HK-2 (cell line): ENCODE data around the gene CADPS.

Experiments used
- DNase-seq: peaks from one replicate; pipeline ENCODE4 v3.0.0-alpha.2; 2018; ENCODE audit not compliant: unreplicated experiment

Gene CADPS

DNA sequence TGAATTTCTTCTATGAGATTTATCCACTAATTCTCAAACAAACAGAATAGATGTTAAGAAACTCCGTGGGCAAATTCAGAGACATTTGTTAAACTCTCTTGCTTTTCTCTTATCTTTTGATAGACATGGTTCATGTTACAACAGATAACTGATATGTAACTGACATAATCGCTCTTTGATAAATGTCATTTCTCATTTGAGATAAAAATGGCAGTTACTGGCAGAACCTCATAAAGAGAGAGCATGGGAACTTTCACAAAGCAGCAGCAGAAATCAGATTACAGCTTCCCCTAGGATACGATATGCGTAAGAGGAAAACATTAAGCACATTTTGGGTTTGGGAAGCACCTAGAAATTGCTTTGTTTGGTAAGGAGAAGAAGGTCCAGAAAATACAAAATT lies 126.1 kb downstream of the CADPS start:
- DNase-seq = no peak

DNA sequence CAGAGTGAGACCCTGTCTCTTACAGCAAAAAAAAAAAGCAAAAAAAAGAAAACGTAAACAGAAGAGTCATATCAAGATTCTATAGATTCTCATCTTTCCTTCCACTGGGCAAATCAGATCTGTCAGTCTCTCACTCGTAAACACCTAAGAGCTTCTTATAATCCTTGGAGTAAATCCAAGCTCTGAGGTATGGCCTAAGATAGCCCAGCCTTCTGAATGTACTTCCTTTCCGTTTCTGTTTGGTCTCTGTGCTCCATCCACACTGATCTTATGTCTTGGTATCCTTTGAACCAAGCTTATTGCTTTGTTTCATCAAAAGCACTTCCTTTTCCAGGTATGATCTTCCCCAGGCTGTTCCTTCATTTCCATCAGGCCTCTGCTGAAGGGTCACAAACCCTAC lies 137.8 kb downstream of the CADPS start:
- DNase-seq = no peak

DNA sequence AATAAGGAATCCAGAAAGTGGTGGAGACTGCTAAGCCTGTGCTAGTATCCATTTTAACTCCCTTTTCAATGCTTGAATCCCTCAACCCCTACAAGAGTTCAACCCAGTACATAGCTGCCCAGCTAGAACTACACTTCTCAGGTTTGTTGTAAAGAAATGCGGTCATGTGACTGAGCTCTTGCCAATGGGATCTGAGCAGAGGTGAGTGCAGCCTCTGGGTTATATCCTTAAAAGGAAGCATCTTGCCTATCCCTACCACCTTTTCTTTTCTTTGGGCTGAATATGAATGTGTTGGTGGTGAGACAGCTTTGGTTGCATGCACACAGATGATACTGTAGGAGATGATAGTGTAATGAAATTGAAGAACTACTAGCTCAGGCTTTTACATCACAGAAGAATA lies 139.7 kb downstream of the CADPS start:
- no peak for DNase-seq

DNA sequence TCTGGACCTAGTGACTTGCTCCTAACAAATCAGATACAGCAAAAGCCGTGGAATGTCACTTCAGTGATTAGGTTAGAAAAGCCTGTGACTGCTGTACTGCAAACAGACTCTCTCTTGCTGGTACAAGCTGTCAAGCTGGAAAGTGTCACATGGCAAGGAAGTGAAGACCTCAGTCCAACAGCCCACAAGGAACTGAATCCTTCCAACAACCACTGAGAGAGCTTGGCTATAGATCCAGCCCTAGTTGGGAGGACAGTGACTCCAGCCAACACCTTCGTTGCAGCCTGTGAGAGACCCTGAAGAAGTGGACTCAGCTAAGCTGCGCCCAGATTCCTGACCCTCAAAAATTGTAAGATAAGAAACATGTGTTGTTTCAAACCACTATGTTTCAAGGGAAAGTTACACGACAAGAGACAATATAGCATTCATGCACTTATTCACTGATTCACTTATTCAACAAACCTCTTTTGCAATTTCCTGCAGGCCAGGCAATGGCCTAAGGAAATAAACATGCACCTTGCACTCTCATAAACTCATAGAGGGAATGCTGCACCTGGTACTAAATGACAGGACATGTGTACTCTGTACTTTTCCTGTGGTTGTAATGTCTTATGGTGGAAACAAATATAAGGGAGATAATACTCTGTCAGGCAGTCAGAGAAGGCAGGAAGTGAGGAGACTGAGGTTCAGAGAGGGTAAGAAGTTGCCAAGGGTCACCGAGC lies 142.9 kb downstream of the CADPS start:
- DNase-seq = no peak

DNA sequence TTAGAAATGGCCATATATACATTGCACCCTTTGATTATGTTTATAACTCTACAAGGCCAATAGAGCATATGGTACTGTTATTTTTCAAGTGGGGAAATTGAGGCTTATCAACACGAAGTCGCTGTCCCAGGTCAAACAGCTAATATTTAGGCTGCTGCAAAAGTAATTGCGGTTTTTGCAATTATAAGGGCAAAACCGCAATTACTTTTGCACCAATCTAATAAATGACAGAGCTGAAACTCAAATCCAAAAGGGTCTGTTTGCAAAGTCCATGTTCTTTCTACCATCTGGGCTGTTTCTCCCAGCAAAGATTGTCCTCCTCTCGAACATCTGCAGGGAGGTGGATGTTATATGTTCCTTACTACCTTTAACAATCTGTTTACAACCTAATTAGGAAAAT lies 147.2 kb downstream of the CADPS start:
- no peak for DNase-seq

DNA sequence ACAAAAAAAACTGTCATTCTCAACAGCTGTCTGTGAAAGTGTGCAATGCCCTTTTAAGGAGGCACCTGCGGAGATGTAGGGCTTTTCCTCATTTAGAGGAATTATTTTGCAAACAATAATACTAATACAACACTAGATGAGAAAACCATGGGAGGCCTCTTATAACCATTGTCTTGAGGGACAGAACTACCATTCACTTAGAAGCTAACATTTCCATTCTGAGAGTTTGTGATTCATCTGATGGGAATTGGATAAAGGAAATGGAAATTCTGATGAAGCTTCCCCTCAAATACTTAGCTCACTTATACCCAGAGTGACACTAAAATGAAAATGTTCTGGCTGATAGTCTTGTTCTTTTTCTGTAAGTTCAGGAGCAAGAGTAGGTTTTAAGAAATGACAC lies 147.7 kb downstream of the CADPS start:
- DNase-seq = no peak

DNA sequence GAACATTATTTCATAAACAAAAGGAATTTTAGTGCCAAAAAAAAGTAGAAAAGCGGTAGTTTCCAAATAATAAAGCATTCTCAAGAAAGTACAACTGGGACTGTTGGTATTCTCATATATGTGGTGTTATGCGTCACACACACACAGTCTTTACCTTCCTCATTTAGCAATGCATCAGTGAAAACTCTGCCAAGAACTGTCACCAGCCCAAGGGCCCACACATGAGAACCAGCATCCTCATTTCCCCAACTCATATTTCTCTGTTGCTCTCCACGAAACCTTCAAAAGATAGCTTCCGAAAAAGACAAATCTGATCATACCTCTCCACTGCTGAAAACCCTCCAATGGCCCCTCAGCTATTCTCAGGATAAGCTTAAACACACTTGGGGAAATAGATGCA lies 150.7 kb downstream of the CADPS start:
- no peak for DNase-seq

DNA sequence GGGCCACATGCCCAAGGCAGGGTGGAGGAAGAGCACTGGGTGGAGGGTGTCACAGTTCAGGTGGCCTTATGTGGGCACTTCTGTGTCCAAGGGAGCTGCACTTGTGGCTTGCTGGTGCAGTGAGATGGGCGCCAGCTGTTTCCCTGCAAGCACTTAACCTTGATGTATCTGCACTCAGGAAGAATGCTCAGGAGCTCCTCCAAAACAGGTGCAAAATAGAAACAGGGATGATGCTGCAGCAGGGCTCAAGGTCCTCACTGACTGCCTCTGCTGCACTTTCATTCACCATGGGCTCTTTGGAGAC lies 151.3 kb downstream of the CADPS start:
- DNase-seq = no peak

DNA sequence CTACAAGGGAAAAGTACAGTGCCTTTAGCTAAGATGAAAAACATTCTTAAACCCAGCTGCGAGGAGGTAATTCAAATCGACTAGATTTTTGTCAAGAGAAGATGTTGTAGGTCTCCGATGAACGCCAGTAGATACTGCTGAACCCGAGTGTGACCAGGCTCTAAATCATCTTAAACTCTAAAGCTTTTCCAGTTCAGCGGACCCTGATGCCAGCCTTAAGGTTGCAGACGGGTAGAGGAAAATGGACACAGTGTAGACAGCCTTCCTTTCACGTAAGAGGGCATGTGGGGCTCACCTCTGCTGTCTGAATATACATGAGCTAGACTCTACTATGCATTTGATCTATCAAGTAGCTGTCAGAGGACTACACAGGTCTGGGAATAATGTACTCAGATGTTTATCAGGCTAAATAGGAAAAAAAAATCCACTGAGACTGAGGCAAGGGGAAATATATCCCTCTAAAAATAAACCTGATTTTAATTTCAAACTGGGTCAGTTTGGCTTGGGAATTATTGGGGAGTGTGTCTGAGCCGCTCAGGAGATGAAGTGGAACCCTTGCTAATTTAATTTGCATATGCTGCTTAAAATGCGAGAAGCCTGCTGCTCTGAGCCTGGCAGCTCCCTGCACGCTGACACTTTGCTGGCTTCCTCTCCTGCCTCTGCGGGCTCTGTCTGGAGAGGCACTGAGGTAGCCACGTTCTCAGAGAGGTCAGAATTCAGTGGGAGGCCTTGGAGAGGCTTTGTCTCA lies 151.9 kb downstream of the CADPS start:
- DNase-seq = no peak

DNA sequence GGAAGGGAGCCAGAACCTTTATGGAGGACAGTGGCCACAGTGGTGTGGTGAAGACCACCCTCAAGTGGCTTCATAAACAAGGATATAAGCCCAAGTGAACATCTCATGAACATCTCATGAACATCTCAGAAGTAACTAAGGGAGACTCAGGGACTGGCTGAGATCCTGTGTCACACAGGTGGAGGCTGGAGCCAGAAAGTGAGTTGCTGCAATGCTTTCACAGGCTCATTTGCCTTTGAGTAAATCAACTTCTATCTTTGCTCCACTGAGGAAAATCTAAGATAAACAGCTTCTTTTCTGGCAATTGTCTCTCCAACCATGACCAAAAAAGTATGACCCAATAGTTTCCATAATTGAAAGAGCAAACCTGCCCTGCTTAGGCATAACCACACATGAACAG lies 152.9 kb downstream of the CADPS start:
- DNase-seq = no peak

DNA sequence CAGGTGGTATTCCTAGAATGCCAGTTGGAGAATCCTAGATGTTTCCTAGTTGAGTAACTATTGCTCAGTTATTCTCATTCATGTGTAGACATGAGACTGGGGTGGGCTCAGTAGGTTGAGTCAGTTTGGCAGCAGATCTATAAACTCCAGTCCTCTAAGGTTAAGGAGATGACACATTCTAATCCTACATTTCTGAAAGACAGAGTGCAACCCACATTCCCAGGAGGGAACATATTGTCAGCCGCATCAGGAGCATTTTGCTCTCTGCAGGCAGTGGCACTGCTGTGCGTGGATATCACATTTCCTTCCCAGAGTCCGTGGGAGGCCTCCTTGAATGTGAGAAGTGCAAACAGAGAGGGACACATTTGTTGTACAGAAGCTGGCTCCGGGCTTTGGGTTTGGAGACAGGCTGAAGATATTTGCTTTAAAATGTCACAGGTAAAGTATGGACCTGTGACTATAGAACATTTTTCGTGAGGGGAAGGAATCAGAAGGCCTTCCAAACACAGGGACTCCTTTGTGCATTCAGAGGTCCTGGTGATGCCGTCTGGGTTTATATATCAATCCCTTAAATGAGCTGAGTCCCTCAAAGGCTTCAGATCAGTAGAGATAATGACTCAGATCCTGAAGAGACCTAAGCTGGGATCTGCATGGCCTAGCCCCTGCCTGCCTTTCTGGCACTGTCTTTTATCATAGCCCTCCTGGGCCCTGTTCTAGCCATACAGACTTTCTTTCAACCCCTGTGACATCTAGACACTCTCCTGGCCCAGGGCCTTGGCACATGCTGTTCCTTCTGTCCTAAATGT lies 156.5 kb downstream of the CADPS start:
- DNase-seq = no peak

DNA sequence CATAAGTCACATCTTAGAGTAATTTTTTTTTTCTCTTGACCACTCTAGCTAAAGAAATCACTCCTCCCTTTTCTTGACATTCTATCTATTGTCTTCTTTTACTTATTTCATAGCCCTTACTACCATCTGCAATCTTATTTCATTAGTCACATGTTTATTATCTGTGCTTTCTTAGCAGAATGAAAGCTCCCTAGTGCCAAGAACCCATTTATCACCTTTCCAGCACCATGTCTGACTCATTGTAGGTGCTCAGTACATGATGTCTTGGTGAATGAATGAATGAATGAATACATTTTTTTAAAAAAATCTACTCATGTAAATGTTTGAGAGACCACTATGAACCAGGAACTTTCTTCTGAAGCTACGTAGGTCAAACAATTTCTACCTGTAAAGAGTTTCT lies 157.2 kb downstream of the CADPS start:
- no peak for DNase-seq

DNA sequence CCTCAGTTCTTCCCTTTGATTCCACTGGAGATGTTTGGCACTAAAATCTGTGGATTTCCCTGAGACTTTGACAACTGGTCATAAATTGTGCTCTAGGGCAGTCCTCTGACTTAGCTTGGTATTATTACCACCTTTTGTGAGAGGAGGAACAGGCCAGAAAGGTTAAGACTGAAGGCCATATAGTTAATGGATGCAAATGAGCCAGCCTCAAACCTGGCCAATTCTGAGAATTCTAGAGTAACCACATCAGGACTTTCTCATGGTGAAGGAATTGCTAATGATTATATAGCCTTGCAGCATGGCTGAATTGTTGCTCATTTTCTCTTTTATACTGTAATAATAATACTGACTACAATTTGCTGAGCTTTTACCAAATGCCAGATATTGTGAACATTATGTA lies 162.5 kb downstream of the CADPS start:
- no peak for DNase-seq

DNA sequence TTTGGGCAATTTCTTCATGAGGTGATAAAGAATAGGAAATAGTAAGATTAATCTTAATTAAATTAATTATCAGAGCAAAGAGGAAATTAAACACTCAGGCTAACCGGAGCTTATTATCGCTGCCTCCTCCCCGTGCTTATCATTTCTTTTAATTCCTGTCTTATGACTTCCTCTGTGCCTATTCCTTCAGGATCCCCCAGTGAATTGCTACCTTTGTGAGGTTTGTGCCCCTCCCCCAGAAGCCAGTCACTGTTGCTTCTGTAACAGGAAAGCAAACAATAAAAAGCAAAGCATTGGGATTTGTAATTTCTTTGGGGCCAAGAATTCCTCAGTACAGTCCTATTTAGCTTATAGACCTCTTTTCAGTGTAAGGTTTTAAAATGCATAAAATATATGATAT lies 164.5 kb downstream of the CADPS start:
- no peak for DNase-seq

DNA sequence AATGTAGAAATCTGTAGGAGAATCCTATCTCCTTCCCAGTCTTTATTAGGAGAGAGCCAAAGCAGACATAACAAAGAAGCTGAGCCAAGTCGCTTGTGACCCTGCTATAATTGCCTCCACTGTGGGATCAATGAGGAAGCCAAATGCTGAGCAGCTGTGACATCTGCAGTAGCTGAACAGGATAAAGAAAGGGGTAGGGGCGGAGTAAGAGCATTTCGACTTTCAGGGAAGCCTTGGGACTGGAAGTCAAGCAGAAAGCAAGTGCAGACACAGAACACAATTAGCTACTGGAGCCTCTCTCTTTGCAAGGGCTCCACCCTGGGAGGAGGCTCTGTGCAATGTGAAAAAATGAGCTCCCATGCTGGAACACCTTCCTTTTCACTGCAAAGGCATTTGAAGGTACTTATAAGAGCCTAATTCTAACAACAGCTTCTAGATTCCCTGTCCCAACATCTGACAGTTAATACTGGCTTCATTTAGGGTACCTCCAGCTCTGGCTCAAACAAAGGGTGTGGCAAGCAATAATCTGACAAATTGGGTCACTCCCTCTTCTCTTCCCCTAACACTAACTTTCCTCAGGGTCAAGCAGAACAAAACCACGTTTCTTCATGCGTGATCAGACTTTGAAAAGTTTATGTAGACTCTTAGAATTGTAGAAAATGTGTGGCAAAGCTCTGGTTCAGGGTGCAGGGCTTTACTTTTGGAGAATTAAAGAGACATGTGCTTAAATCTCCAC lies 166.4 kb downstream of the CADPS start:
- DNase-seq = no peak

DNA sequence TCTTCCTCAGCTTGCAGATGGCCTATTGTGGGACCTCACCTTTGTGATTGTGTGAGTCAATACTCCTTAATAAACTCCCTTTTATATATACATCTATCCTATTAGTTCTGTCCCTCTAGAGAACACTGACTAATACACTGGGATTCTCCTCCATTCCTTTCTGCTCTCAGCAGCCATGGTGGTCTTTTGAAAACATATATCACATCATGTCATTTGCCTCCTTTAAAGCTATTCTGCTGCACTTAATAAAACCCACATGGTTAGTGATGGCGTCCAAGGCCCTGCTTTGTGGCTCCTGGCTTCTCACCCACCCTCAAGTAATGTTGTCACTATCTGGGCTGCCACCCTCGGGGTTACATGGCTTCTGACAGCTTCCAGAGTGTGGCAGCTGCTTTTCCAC lies 169.5 kb downstream of the CADPS start:
- DNase-seq = no peak

DNA sequence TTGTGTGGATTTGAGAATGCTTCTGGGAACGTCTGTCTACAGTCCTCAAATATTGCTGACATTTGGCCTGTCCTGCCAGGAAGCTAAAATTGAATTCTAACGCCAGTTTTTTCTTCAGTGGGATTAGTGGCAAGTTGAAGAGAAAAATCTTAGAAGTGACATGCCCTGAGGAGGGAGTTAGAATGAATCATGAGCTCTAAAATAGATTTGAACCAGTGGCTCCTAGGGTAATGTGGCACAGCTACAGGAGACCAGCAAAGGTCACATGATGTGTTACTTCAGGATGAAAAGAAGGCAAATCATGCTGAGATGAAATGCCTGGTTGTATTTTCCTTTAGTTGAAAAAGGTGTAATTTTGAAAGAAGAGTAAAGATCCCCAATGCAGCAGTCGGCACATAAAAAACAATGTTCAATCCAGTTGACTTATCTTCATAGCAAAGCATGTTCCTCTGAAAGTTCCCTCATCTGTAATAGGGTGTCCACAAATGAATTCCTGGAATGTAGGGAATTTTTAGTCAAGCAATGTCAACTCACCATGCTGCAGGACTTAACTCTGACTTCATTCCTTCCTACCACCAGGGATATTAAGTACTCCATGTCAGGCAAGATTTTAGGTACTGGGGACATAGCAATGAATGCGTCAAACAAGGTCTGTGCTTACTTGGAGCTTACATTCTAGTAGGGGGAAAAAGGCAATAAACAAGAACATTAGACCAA lies 171.6 kb downstream of the CADPS start:
- no peak for DNase-seq

DNA sequence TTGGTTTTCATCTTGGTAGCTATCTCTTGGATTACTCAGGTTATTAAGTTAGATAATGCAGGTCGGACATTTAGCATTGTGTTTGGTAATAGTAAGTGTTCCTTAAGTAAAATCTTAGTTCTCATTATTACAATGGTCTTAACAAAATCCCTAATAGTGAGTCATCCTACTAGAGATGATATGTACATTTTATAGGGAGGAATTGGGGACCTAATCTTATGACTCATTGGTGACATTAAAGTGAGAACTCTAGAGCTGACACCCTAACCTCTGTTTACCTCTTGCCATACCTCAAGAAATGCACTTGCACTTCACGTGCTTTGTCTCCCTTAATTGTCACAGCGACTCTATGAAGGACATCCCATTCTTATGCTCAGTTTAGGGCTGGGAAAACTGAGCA lies 174.9 kb downstream of the CADPS start:
- DNase-seq = no peak

DNA sequence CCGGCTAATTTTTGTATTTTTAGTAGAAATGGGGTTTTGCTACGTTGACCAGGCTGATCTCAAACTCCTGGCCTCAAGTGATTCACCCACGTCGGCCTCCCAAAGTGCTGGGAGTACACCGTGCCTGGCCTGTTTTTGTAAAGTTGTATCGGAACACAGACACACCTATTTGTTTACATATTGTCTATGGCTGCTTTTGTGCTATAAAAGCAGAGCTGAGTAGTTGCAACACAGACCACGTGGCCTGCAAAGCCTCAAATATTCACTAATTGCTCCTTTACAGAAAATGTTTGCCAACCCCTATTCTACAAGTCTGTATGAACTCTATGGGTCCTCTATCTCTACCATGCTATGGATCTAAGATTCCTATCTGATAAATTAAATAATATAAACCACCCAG lies 175.5 kb downstream of the CADPS start:
- no peak for DNase-seq

DNA sequence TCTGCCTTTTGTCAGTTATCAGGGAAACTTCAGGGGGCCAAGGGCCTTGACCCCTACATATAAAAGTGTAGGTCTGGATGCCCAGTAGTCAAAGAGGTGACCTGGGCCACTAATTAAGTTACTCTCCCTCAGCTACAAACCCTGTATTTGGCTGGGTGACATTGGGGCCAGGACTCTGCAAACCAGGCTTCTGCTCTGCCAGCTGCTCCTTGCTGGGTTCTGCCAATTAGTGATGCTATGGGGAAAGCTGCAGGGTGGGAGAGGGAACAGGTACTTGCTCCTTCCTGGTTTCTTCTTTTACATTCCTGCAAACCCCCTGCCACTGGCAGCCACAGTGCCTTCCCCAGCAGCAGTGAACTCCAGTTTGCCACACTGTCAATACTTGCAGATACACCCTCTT lies 179.2 kb downstream of the CADPS start:
- DNase-seq = no peak

DNA sequence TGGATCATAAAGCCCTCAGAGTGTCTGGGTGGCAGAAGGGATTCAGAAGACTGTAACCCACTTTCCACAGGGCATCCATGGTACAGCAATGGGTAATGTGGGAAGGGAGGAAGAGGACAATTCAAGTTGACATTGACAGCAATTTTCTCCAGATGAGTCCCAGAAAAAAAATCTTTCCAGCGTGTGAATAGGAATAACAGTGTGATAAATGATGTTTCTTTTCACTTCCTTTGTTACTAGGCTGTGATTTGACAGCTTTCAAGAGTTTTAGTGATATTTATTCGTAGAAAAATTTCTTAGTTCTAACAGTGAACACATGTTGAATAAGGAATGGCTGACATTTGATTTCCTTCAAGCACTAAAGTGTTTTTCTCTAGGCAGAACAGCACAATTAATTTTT lies 186.4 kb downstream of the CADPS start:
- DNase-seq = no peak

DNA sequence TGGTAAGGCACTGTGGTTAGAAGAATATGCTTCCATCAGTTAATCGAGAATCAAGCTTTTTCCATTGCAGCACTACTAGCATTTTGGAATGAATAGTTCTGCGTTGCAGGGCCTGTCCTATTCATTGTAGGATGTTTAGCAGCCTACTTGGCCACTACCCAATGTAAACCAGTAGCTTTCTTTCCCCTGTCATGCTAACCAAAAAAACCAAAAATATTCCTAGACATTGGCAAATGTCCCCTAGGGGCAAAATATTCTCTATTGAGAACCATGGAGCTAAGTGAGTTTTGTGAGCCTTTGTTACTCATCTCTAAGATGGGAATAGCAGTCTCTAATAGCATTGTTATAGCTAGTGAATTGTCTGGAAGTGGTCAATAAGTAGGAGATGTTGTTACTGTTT lies 187.2 kb downstream of the CADPS start:
- no peak for DNase-seq
